Type B pancreatic cell (in vitro differentiated cells): ENCODE data around the gene TES. TPM values are rescaled to one million over a fixed set of nuclear protein-coding genes. Genes with fewer than 3 reads are reported as not detected.

Experiments used
- DNase-seq: peaks from one replicate; pipeline ENCODE4 v3.0.0; 2021; ENCODE audit warnings: mixed read lengths; ENCODE audit not compliant: unreplicated experiment; ENCODE audit errors: extremely low spot score
- H3K27ac Mint-ChIP-seq: 2 replicates; pipeline ENCODE4 v1.8.0; 2021; ENCODE audit warnings: mild to moderate bottlenecking, mixed read lengths
- H3K27me3 Mint-ChIP-seq: 2 replicates; pipeline ENCODE4 v1.8.0; 2021; ENCODE audit warnings: mixed read lengths
- H3K36me3 Mint-ChIP-seq: 2 replicates; pipeline ENCODE4 v1.8.0; 2021; ENCODE audit warnings: mixed read lengths
- H3K4me1 Mint-ChIP-seq: one replicate; pipeline ENCODE4 v1.8.0; 2021; ENCODE audit warnings: mixed read lengths; ENCODE audit not compliant: unreplicated experiment
- H3K4me3 Mint-ChIP-seq: 2 replicates; pipeline ENCODE4 v1.8.0; 2021; ENCODE audit warnings: mild to moderate bottlenecking, mixed read lengths
- H3K9me3 Mint-ChIP-seq: 2 replicates; pipeline ENCODE4 v1.8.0; 2021; ENCODE audit warnings: mixed read lengths
- total RNA-seq: library from RNA; stranded (reverse); gene quantifications from 2 replicates; pipeline ENCODE4 v1.2.1, GENCODE V29; 2021; ENCODE audit warnings: low replicate concordance
- TF ChIP-seq, protein P1 (sequence below): fragments of 200-600 bp; sonication (generic); conservative IDR thresholded peaks from 2 replicates; pipeline ENCODE4 v1.5.0; 2021; ENCODE audit warnings: antibody characterized with exemption, mild to moderate bottlenecking

TES gene
- total RNA-seq, 1 donor from 2014 or later: 91.1 TPM

DNA sequence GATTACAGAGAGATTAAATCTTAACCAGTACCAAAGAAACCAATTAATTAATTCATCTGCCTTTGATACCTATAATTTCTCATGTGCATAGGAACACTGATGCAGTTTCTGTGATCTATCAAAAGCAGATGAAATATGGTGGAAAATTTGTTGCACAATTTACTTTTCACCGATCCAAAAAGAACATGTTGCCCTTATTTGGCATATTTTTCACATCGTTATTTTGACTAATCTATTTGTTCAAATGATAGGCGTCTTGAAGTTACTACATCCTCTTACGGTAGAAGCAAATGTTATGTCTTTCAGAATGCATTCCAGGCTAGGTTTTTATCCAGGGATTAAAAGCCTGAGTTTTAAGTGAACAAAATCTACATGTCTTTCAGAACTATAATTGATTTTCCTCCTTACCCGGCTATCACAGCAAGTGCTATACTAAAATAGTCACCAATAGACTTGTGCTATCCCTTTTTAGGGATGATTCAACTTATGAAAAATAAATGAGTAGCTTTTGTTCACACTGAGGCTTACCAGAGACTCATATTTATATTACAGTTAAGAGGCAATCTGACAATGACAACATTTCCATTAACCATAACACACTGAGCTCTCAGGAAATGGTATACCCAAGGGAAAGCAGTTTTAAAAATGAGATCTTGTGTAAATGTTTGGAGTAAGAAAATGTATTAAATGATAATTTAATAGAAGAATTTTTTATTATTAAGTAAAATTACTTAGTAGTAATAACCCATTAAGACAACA, 16.8 kb upstream of the TES start:
- Mint-ChIP-seq H3K9me3 (no peaks in the 10 kb centered on the region), H3K27me3 (no peaks in the 10 kb centered on the region), H3K27ac (no peak overlapping the region), H3K36me3 (no peaks in the 10 kb centered on the region), H3K4me1 (no peaks in the 10 kb centered on the region), H3K4me3 (no peak overlapping the region)
- TF ChIP-seq, protein P1, sequence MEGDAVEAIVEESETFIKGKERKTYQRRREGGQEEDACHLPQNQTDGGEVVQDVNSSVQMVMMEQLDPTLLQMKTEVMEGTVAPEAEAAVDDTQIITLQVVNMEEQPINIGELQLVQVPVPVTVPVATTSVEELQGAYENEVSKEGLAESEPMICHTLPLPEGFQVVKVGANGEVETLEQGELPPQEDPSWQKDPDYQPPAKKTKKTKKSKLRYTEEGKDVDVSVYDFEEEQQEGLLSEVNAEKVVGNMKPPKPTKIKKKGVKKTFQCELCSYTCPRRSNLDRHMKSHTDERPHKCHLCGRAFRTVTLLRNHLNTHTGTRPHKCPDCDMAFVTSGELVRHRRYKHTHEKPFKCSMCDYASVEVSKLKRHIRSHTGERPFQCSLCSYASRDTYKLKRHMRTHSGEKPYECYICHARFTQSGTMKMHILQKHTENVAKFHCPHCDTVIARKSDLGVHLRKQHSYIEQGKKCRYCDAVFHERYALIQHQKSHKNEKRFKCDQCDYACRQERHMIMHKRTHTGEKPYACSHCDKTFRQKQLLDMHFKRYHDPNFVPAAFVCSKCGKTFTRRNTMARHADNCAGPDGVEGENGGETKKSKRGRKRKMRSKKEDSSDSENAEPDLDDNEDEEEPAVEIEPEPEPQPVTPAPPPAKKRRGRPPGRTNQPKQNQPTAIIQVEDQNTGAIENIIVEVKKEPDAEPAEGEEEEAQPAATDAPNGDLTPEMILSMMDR: no peak
- no peak for DNase-seq

DNA sequence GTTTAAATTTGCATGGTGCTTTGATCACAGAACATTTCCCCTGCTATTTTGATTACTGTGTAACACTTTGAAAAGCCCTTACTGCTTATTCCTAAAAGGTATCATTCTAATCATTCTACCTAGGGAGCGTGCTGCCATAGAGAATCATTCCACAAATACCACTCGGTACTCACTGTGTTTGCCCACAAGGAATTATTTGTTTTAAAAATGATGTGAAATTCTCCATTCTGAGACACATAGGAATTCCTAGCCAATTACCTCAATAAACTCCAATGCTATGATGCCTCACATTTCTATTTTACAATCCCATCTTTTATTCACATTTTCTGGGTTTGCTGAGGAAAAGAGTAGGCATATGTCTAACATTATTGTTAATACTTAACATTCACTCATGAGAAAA, 16.2 kb upstream of the TES start:
- Mint-ChIP-seq H3K27me3 (no peaks in the 10 kb centered on the region), H3K4me1 (no peaks in the 10 kb centered on the region), H3K36me3 (no peaks in the 10 kb centered on the region), H3K9me3 (no peaks in the 10 kb centered on the region), H3K27ac (no peak overlapping the region), H3K4me3 (no peak overlapping the region)
- no peak for DNase-seq
- TF ChIP-seq, protein P1: no peak

DNA sequence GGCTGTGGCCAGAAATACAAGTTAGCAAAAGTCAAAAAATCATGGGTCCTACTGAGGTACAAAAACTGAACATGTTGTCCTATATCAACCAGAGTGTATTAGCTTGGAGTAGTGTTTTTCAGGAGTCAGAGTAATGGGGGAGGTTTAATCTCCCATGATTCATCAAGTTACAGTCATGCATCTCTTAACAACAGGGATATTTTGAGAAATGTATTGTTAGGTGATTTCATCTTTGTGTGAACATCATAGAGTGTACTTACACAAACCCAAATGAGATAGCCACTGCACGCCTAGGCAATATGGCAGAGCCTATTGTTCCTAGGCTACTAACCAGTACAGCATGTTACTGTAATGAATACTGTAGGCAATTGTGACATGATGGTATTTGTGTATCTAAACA, 14.9 kb upstream of the TES start:
- no peak overlapping the region for H3K27ac Mint-ChIP-seq
- H3K4me1 Mint-ChIP-seq: no peaks in the 10 kb centered on the region
- no peaks in the 10 kb centered on the region for H3K36me3 Mint-ChIP-seq
- no peak for DNase-seq
- H3K27me3 Mint-ChIP-seq: no peaks in the 10 kb centered on the region
- no peaks in the 10 kb centered on the region for H3K9me3 Mint-ChIP-seq
- TF ChIP-seq, protein P1: no peak
- no peak overlapping the region for H3K4me3 Mint-ChIP-seq

DNA sequence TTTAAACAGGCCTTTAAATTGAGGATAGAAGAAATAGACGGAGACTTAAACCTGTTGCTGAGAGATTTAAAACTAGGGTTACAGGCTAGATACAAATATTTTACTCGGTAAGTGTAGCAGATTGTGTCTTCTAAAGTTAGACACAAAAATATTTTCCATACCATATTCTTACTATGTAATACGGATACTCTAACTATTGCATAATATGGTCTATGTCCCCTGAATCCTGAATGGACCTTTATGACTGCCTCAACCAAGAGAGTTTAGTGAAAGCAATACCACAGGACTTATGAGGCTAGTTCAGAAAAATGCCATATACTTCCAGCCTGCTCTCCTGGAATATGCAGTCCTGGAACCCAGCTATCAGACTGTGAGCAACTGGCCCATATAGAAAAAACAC, 13.4 kb upstream of the TES start:
- H3K4me3 Mint-ChIP-seq: no peak overlapping the region
- H3K27me3 Mint-ChIP-seq: no peaks in the 10 kb centered on the region
- H3K9me3 Mint-ChIP-seq: no peaks in the 10 kb centered on the region
- DNase-seq: no peak
- no peaks in the 10 kb centered on the region for H3K4me1 Mint-ChIP-seq
- no peaks in the 10 kb centered on the region for H3K36me3 Mint-ChIP-seq
- TF ChIP-seq, protein P1: no peak
- no peak overlapping the region for H3K27ac Mint-ChIP-seq

DNA sequence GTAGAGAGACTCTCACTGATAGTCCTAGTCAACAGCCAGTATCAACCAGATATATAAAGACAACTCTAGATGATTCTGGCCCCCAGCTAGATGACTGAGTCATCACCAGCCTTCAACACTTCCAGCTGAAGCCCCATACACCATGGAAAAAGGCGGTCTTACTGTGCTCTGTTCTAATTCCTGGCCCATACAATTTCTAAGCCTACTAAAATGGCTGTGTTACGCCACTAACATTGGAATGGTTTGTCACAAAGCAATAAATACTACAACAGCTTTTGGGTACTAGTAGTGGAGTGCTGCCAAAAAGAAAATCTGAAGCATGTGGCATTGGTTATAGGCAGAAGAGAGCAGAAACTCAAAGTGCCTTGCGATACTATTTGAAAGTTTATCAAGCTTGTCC, 13.0 kb upstream of the TES start:
- Mint-ChIP-seq H3K27me3 (no peaks in the 10 kb centered on the region), H3K4me1 (no peaks in the 10 kb centered on the region), H3K36me3 (no peaks in the 10 kb centered on the region), H3K27ac (no peak overlapping the region), H3K4me3 (no peak overlapping the region), H3K9me3 (no peaks in the 10 kb centered on the region)
- no peak for DNase-seq
- TF ChIP-seq, protein P1: no peak
